CD4-positive, alpha-beta T cell (primary cell): ENCODE measurements around the gene SURF2. TPM values are rescaled to one million over a fixed set of nuclear protein-coding genes. Genes with fewer than 3 reads are reported as not detected.
A peak's percentile ranks its signal among the peaks of the same experiment; 100 is the strongest.

Experiments used
- ATAC-seq: fragments of 200-7000 bp; cut with Tn5 transposase; one replicate; pipeline ENCODE4 v1.10.0; 2022; ENCODE audit warnings: mild to moderate bottlenecking; ENCODE audit not compliant: poor library complexity
- CTCF ChIA-PET: fragments of 350-600 bp; sonication (Branson Sonifier 250); formaldehyde crosslinking; loops from one replicate; lab custom pipeline; 2021; ENCODE audit warnings: antibody characterized with exemption, inconsistent platforms; lab: Charles Lee
- POLR2A ChIA-PET: fragments of 350-600 bp; sonication (Branson Sonifier 250); formaldehyde crosslinking; loops from one replicate; lab custom pipeline; 2021; ENCODE audit warnings: antibody characterized with exemption, inconsistent platforms; lab: Charles Lee
- DNase-seq, 14 experiments: peaks; one replicate each; pipeline ENCODE4 v3.0.0-alpha.2; 2013 to 2020; ENCODE audit warnings: mixed read lengths in 2 of 14
- H3K27ac ChIP-seq, 2 donors: one replicate each; pipeline versions ENCODE4 v1.5.1 to v1.7.0; 2013; ENCODE audit warnings: low read length in 2 of 2, low read depth in 1 of 2, mild to moderate bottlenecking in 1 of 2
- H3K27me3 ChIP-seq, 2 experiments: 1 replicate in 1 of 2; 2 replicates in 1 of 2; pipeline versions ENCODE4 v1.6.1 to v1.7.0; 2013; ENCODE audit warnings: low read length in 2 of 2, control low read depth in 1 of 2, mild to moderate bottlenecking in 1 of 2, moderate library complexity in 1 of 2; ENCODE audit not compliant: insufficient read depth in 2 of 2, control insufficient read depth in 1 of 2
- H3K36me3 ChIP-seq: one replicate; pipeline ENCODE4 v1.6.1; 2013; ENCODE audit warnings: low read length, control low read depth; ENCODE audit not compliant: insufficient read depth
- H3K4me1 ChIP-seq: one replicate; pipeline ENCODE4 v1.6.1; 2013; ENCODE audit warnings: low read length, control low read depth; ENCODE audit not compliant: insufficient read depth
- H3K4me3 ChIP-seq: one replicate; pipeline ENCODE4 v1.5.1; 2013; ENCODE audit warnings: mild to moderate bottlenecking, low read length, moderate library complexity
- H3K9me3 ChIP-seq, 2 experiments: 1 replicate in 1 of 2; 2 replicates in 1 of 2; pipeline versions ENCODE4 v1.6.1 to v1.7.0; 2013; ENCODE audit warnings: low read length in 2 of 2, mild to moderate bottlenecking in 2 of 2, control low read depth in 1 of 2, moderate library complexity in 1 of 2; ENCODE audit not compliant: control insufficient read depth in 1 of 2, insufficient read depth in 1 of 2
- H3K27ac Mint-ChIP-seq: one replicate; pipeline ENCODE4 v1.8.0; 2020; ENCODE audit warnings: mixed read lengths
- H3K27me3 Mint-ChIP-seq: one replicate; pipeline ENCODE4 v1.8.0; 2021; ENCODE audit warnings: mixed read lengths
- H3K36me3 Mint-ChIP-seq: one replicate; pipeline ENCODE4 v1.8.0; 2021; ENCODE audit warnings: low read depth, mixed read lengths
- H3K4me1 Mint-ChIP-seq: one replicate; pipeline ENCODE4 v1.8.0; 2021; ENCODE audit warnings: low read depth, mixed read lengths
- H3K4me3 Mint-ChIP-seq: one replicate; pipeline ENCODE4 v1.8.0; 2020; ENCODE audit warnings: mild to moderate bottlenecking, mixed read lengths
- H3K9me3 Mint-ChIP-seq: one replicate; pipeline ENCODE4 v1.8.0; 2020; ENCODE audit warnings: mixed read lengths
- intact Hi-C, 2 experiments: fragments of 100-400 bp; cut with DNase I in 1 of 2; cut with micrococcal nuclease in 1 of 2; formaldehyde crosslinking; loops; one replicate each; pipeline versions ENCODE4 v1.15.1 to v1.9.0; 2023 to 2025; cut with DNase I, micrococcal nuclease
- total RNA-seq, 174 experiments: library from RNA in 2 of 174; stranded (reverse) in 2 of 174; gene quantifications; one replicate each; pipeline ENCODE4 v1.2.3 and lab custom pipeline; 2021 to 2026
- TF ChIP-seq, protein P1 (sequence below): fragments of 200-600 bp; IDR thresholded peaks from one replicate; pipeline ENCODE4 v1.8.0; 2022; ENCODE audit warnings: antibody characterized with exemption, mild to moderate bottlenecking

SURF2 gene
- total RNA-seq, 2 experiments from 2014 or later = 12.7 TPM

DNA sequence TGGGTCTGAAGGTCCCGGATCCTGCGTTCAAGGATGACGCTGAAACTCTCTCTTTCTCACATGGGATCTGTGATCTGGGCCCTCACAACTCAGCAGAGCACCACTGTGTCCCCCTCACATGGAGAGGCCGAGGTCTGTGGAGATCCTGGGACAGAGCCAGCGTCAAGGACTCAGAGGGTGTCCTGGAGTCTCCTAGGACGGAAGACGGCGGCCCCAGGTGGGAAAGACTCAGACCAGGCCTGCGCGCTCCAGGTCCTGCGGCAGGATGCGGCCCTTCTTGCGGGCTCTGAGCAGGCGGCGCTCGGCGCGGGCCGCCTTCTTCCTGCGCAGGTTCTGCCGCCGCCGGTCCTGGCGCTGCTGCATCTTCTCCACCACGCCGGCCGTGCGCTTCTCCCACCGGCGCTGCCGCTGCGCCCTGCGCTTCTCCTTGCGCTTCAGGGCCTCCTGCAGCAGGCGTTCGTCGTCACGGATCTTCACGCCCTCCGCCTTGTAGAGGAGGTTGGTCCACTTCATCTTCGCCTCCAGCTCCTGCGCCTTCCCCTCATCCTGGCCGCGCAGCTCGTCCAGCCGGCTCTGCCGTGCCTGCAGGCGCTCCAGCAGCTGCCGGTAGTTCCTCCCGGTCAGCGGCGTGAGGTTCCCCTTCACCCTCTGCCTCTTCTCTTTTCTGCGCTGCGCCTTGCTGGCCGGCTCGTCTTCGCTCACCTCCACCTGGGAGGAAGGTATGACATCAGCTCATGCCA lies 24.5 kb upstream of the SURF2 start:
- ATAC-seq (no peak), DNase-seq (no peak)
- peaks cover 17% of the 10 kb centered on the region for H3K4me1 Mint-ChIP-seq
- no peak overlapping the region for H3K4me3 Mint-ChIP-seq
- no peaks in the 10 kb centered on the region for H3K27me3 ChIP-seq
- H3K36me3 ChIP-seq = peaks cover 43% of the 10 kb centered on the region
- TF ChIP-seq, protein P1, sequence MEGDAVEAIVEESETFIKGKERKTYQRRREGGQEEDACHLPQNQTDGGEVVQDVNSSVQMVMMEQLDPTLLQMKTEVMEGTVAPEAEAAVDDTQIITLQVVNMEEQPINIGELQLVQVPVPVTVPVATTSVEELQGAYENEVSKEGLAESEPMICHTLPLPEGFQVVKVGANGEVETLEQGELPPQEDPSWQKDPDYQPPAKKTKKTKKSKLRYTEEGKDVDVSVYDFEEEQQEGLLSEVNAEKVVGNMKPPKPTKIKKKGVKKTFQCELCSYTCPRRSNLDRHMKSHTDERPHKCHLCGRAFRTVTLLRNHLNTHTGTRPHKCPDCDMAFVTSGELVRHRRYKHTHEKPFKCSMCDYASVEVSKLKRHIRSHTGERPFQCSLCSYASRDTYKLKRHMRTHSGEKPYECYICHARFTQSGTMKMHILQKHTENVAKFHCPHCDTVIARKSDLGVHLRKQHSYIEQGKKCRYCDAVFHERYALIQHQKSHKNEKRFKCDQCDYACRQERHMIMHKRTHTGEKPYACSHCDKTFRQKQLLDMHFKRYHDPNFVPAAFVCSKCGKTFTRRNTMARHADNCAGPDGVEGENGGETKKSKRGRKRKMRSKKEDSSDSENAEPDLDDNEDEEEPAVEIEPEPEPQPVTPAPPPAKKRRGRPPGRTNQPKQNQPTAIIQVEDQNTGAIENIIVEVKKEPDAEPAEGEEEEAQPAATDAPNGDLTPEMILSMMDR = no peak
- no peak overlapping the region for H3K27ac Mint-ChIP-seq
- H3K9me3 ChIP-seq = no peaks in the 10 kb centered on the region
- no peaks in the 10 kb centered on the region for H3K9me3 Mint-ChIP-seq
- ChIA-PET POLR2A (no interaction called here), CTCF (no interaction called here)
- peaks cover 35% of the 10 kb centered on the region for H3K4me1 ChIP-seq
- peaks cover 78% of the 10 kb centered on the region for H3K36me3 Mint-ChIP-seq
- no peak overlapping the region for H3K27ac ChIP-seq
- intact Hi-C loops = loop anchor here in 1 of 2 experiments (5.0 kb wide), 2 partner anchors 300 to 385 kb away; partner anchors contain the start of gene GTF3C5
- H3K27me3 Mint-ChIP-seq = no peaks in the 10 kb centered on the region
- H3K4me3 ChIP-seq = no peak overlapping the region

DNA sequence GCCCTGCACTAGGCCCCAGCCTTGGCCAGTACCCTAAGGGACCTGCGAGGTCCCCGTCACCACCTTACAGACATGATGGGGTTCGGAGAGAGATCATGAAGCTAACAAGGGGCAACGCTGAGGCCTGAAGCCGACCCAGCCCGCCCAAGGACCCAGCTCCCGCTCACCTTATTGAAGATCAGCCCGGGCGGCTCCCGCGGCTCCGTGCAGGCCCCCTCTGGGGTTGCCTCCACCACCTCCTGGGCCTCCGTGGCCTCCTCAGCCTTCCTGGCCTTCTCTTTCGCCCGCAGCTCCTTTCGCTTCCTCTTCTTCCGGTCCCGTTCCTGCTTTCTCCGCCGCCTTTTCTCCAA lies 24.0 kb upstream of the SURF2 start:
- peaks cover 17% of the 10 kb centered on the region for H3K4me1 Mint-ChIP-seq
- H3K4me1 ChIP-seq = peaks cover 37% of the 10 kb centered on the region
- peaks cover 77% of the 10 kb centered on the region for H3K36me3 Mint-ChIP-seq
- no peaks in the 10 kb centered on the region for H3K27me3 Mint-ChIP-seq
- no peaks in the 10 kb centered on the region for H3K9me3 ChIP-seq
- H3K4me3 ChIP-seq = no peak overlapping the region
- no peak overlapping the region for H3K4me3 Mint-ChIP-seq
- CTCF ChIA-PET = no interaction called here
- POLR2A ChIA-PET = no interaction called here
- intact Hi-C loops = loop anchor here in 1 of 2 experiments (5.0 kb wide), 2 partner anchors 300 to 385 kb away; partner anchors contain the start of gene GTF3C5
- H3K36me3 ChIP-seq = peaks cover 43% of the 10 kb centered on the region
- no peak for ATAC-seq
- DNase-seq = no peak
- TF ChIP-seq, protein P1 = no peak
- H3K9me3 Mint-ChIP-seq = no peaks in the 10 kb centered on the region
- H3K27ac Mint-ChIP-seq = no peak overlapping the region
- no peaks in the 10 kb centered on the region for H3K27me3 ChIP-seq
- H3K27ac ChIP-seq = no peak overlapping the region

DNA sequence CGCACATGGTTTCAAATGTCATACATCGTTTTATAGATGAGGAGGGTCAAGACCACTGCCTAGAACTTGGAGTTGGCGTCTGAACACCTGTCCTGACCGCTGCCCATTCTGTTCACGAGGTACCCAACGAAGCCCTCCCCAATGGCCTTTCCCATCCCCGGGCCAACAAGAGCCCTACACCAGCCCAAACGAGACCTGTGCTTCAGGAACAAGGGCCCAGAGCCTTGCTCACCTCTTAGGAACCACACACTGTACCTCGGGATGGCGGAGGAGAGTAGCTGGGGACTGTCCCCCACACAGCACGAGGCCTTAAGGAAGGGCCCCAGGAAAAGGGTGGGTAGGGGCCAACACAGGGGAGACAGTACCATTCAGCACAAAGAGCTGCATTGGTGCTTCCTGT lies 23.3 kb upstream of the SURF2 start:
- no peaks in the 10 kb centered on the region for H3K27me3 ChIP-seq
- no peaks in the 10 kb centered on the region for H3K27me3 Mint-ChIP-seq

More for the DNA sequence above, 23.3 kb upstream of the SURF2 start:
- TF ChIP-seq, protein P1 = no peak
- ATAC-seq (no peak), DNase-seq (peak in 1 of 14 experiments; percentile 14)
- Mint-ChIP-seq H3K36me3 (peaks cover 73% of the 10 kb centered on the region), H3K27ac (no peak overlapping the region), H3K4me1 (peaks cover 17% of the 10 kb centered on the region), H3K9me3 (no peaks in the 10 kb centered on the region), H3K4me3 (peak overlapping the region; percentile 45)
- POLR2A ChIA-PET = no interaction called here
- Histone ChIP-seq H3K4me1 (peaks cover 37% of the 10 kb centered on the region), H3K4me3 (no peak overlapping the region), H3K36me3 (peaks cover 43% of the 10 kb centered on the region), H3K27ac (no peak overlapping the region), H3K9me3 (no peaks in the 10 kb centered on the region)
- CTCF ChIA-PET = no interaction called here
- intact Hi-C loops = loop anchor here in 1 of 2 experiments (5.0 kb wide), 2 partner anchors 301 to 386 kb away; partner anchors contain the start of gene GTF3C5
